Superior temporal gyrus (tissue), 1 donor: Measurements from ENCODE around the gene ESYT2.
A peak's percentile ranks its signal among the peaks of the same experiment; 100 is the strongest.

Experiments used
- DNase-seq: peaks from one replicate; pipeline ENCODE4 v3.0.0-alpha.2; 2016; ENCODE audit errors: extremely low spot score

ESYT2 gene

GRCh38 chr7:158695726-158696452, 133.4 kb downstream of the ESYT2 start:
- peak; percentile 84 for DNase-seq

GRCh38 chr7:158695056-158695455, 134.3 kb downstream of the ESYT2 start:
- DNase-seq: no peak

- no peak for DNase-seq
These were observed 134.7 kb downstream of the ESYT2 start for GRCh38 chr7:158694650-158695049.

GRCh38 chr7:158689488-158689887, 139.8 kb downstream of the ESYT2 start:
- DNase-seq: no peak

- DNase-seq: no peak
These were observed 141.9 kb downstream of the ESYT2 start for GRCh38 chr7:158687406-158687805.

GRCh38 chr7:158685693-158686092, 143.6 kb downstream of the ESYT2 start:
- no peak for DNase-seq

- DNase-seq: no peak
These were observed 145.0 kb downstream of the ESYT2 start for GRCh38 chr7:158684329-158684728.

- DNase-seq: no peak
These were observed 145.8 kb downstream of the ESYT2 start for GRCh38 chr7:158683541-158683940.

- DNase-seq: no peak
These were observed 146.9 kb downstream of the ESYT2 start for GRCh38 chr7:158682456-158682855.
